Lower leg skin (tissue), 4 donors: ENCODE measurements around the gene PLIN4. TPM values are rescaled to one million over a fixed set of nuclear protein-coding genes. Genes with fewer than 3 reads are reported as not detected.
"Not testable (repeated sequence)": the region's sequence is repeated elsewhere in the genome, so short reads cannot be mapped to it uniquely, and the experiment has no call there.

Experiments
- DNase-seq, 2 donors: peaks; one replicate each; pipeline ENCODE4 v3.0.0-alpha.2; 2019; ENCODE audit warnings: low spot score in 2 of 2
- H3K4me3 ChIP-seq: fragments of 200-600 bp; sonication (generic); 2 replicates; pipeline ENCODE4 v1.5.1; 2017; ENCODE audit warnings: mild to moderate bottlenecking, low read depth; ENCODE audit not compliant: poor library complexity, severe bottlenecking
- CTCF ChIP-seq, 3 donors: fragments of 450-650 bp; IDR thresholded peaks; one replicate each; pipeline ENCODE4 v1.5.1; 2016; ENCODE audit warnings: antibody characterized with exemption in 3 of 3, mild to moderate bottlenecking in 3 of 3, moderate library complexity in 2 of 3
- POLR2A ChIP-seq, 2 donors: fragments of 450-650 bp; IDR thresholded peaks; one replicate each; pipeline ENCODE4 v1.6.1; 2016 to 2017; ENCODE audit warnings: antibody characterized with exemption in 2 of 2, mild to moderate bottlenecking in 1 of 2, moderate library complexity in 1 of 2
- WGBS, 2 donors: methylation state at CpG; one replicate each; pipeline ENCODE4 v1.1.5; 2018; 5-methylcytosine and 5-hydroxymethylcytosine counted together
- intact Hi-C: fragments of 100-400 bp; cut with DNase I; formaldehyde crosslinking; loops from one replicate; pipeline ENCODE4 v1.15.0; 2023; ENCODE audit warnings: low total_unique reads
- total RNA-seq, 4 donors: library from RNA; depleted of rRNA; stranded (reverse); fragments of >200 nt; gene quantifications; one replicate each; pipeline ENCODE4 v1.1.0, GENCODE V29; 2016

The PLIN4 gene
- total RNA-seq, 4 donors from 2014 or later = 10.6 to 55.1 (median 24.2) TPM

DNA sequence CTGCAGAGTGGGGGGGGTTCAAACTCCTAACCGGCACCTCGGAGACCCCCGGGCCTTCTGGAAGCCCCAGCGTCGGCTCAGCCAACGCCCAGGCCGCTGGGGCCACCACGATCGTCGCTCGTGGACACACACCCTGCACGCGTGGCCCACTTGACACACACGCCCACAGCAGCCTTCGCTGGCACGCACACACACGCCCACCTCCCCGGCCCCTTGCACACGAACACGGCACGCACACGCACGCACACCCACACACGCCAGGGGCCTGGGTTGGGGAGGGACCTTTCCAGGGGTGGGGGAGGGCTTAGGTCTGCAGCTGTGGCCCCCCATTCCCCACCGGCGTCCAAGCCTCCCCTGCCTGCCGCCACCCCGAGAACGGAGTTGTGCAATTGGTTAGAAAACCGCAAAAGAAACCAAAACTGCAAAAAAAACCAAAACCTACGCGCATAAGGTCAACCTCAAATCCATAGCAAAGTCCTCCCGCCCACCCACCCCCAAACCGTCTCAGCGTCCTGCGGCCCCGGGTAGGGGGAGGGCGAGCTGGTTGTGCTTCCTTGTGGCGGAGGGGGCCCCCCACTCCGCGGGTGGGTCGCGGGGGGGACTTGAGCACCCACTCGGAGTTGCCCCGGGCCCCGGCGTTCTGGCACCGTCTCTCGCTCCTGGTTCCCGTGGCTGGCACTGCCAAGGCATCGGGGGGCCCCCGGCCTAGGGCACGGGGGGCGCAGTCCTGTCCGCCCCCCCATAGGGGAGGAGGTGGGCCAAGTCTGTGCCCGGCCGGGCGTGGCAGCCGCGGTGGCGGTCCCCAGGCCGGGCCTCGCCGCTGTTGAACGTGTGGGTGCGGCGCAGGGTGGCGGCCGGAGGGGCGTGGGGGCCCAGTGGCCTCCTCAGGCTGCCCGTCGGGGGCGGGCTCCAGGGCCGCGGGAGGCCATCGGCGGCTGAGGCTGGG is 24.9 kb upstream of the PLIN4 start:
- TF ChIP-seq CTCF (IDR thresholded peaks at IDR 0.05) (no peak), POLR2A (IDR thresholded peaks at IDR 0.05) (no peak)
- no peak for DNase-seq
- intact Hi-C loops = no loop called here
- no peak overlapping the region for H3K4me3 ChIP-seq
- 77 to 80% methylated on average over 60 to 73 of the region's 77 CpGs for WGBS, 2 donors

DNA sequence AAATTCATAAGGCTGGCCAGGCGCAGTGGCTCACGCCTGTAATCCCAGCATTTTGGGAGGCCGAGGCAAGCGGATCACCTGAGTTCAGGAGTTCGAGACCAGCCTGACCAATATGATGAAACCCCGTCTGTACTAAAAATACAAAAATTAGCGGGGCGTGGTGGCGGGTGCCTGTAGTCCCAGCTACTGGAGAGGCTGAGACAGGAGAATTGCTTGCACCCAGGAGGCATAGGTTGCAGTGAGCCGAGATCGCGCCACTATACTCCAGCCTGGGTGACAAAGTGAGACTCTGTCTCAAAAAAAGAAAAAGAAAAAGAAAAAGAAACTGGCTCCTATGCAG is 23.5 kb upstream of the PLIN4 start:
- H3K4me3 ChIP-seq, DNase-seq, intact Hi-C loops: not testable (repeated sequence)
- 88 to 94% methylated on average over 12 of the region's 12 CpGs for WGBS, 2 donors

DNA sequence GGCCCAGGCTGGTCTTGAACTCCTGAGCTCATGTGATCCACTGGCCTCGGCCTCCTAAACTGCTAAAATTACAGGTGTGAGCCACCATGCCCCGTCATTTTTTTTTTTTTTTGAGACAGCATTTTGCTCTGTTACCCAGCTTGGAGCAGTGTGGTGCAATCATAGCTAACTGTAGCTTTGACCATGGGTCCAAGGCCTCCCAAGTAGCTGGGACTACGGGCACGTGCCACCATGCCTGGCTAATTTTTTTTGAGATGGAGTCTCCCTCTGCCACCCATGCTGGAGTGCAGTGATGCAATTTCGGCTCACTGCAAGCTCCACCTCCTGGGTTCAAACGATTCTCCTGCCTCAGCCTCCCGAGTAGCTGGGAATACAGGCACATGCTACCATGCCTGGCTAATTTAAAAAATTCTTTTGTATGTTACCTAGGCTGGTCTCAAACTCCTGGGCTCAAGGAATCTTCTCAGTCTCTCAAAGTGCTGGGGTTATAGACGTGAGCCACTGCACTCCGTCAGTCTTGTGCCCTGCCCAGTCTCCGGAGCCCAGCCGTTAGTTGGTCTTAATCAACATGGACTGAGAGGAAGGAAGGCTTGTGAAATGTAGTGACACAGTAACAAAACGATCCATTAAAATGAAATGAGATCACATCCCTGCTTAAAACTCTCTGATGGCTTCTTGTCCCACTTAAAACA is 23.0 kb upstream of the PLIN4 start:
- no peak for DNase-seq
- TF ChIP-seq CTCF (IDR thresholded peaks at IDR 0.05) (no peak), POLR2A (IDR thresholded peaks at IDR 0.05) (no peak)
- intact Hi-C loops = no loop called here
- no peak overlapping the region for H3K4me3 ChIP-seq
- 73 to 82% methylated on average over 12 of the region's 12 CpGs for WGBS, 2 donors

- H3K4me3 ChIP-seq = no peak within 1 kb of the TSS
- WGBS, 2 donors = 50 to 59% methylated on average over 13 to 14 of the region's 14 CpGs
- no peak for TF ChIP-seq CTCF (IDR thresholded peaks at IDR 0.05)
- no peak for TF ChIP-seq POLR2A (IDR thresholded peaks at IDR 0.05)
- peak in 1 of 2 donors; percentile 40 for DNase-seq
- intact Hi-C loops = no loop called here
These were observed 21.7 kb upstream of the PLIN4 start, which contains the start of gene LRG1 for GRCh38 chr19:4539693-4540581. TSS of gene LRG1 (minus strand) at chr19:4540036. CDS start at chr19:4540013, 23 bp downstream.

GRCh38 chr19:4539169-4539692 is 20.9 kb upstream of the PLIN4 start:
- intact Hi-C loops = no loop called here
- no peak overlapping the region for H3K4me3 ChIP-seq
- DNase-seq = no peak
- 63 to 76% methylated on average over 3 of the region's 3 CpGs for WGBS, 2 donors
- TF ChIP-seq CTCF (IDR thresholded peaks at IDR 0.05) (no peak), POLR2A (IDR thresholded peaks at IDR 0.05) (no peak)
